Amygdala (tissue), 56 donors: Measurements from ENCODE around the gene SEMA4D.
A peak's percentile ranks its signal among the peaks of the same experiment; 100 is the strongest.
"Not testable (repeated sequence)": the region's sequence is repeated elsewhere in the genome, so short reads cannot be mapped to it uniquely, and the experiment has no call there.

ENCODE experiments used
- DNase-seq, 56 donors: peaks; one replicate each; lab custom pipeline; 2025; lab: John Stamatoyannopoulos, UW

Gene SEMA4D

GRCh38 chr9:89484475-89485404 lies 13.2 kb downstream of the SEMA4D start:
- DNase-seq = no peak

GRCh38 chr9:89483592-89484474 lies 14.1 kb downstream of the SEMA4D start:
- DNase-seq = peak in 6 of 56 donors; percentile 22 to 54 (median 28)

- DNase-seq = peak in 5 of 56 donors; percentile 28 to 63 (median 53)
Observed at GRCh38 chr9:89482901-89483361, 15.0 kb downstream of the SEMA4D start.

GRCh38 chr9:89482056-89482851 lies 15.7 kb downstream of the SEMA4D start:
- peak in 22 of 56 donors; percentile 26 to 72 (median 46) for DNase-seq

GRCh38 chr9:89481538-89481915 lies 16.4 kb downstream of the SEMA4D start:
- no peak for DNase-seq

GRCh38 chr9:89480825-89481537 lies 16.9 kb downstream of the SEMA4D start:
- DNase-seq = no peak

GRCh38 chr9:89480372-89480771 lies 17.5 kb downstream of the SEMA4D start:
- not testable (repeated sequence) for DNase-seq

GRCh38 chr9:89479669-89480011 lies 18.3 kb downstream of the SEMA4D start:
- peak in 1 of 56 donors; percentile 45 for DNase-seq

- DNase-seq = no peak
Observed at GRCh38 chr9:89478821-89479668, 18.9 kb downstream of the SEMA4D start.

- no peak for DNase-seq
Observed at GRCh38 chr9:89477811-89478630, 19.9 kb downstream of the SEMA4D start.

- no peak for DNase-seq
Observed at GRCh38 chr9:89477384-89477783, 20.5 kb downstream of the SEMA4D start.

GRCh38 chr9:89476546-89476945 lies 21.4 kb downstream of the SEMA4D start:
- no peak for DNase-seq

- no peak for DNase-seq
Observed at GRCh38 chr9:89475891-89476440, 21.9 kb downstream of the SEMA4D start.

- no peak for DNase-seq
Observed at GRCh38 chr9:89474939-89475338, 23.0 kb downstream of the SEMA4D start.

GRCh38 chr9:89473762-89474469 lies 24.0 kb downstream of the SEMA4D start:
- DNase-seq = no peak

GRCh38 chr9:89471796-89472320 lies 26.1 kb downstream of the SEMA4D start:
- not testable (repeated sequence) for DNase-seq

GRCh38 chr9:89471390-89471789 lies 26.5 kb downstream of the SEMA4D start:
- DNase-seq = no peak
